ENCODE data around the gene POLE3.

DNA sequence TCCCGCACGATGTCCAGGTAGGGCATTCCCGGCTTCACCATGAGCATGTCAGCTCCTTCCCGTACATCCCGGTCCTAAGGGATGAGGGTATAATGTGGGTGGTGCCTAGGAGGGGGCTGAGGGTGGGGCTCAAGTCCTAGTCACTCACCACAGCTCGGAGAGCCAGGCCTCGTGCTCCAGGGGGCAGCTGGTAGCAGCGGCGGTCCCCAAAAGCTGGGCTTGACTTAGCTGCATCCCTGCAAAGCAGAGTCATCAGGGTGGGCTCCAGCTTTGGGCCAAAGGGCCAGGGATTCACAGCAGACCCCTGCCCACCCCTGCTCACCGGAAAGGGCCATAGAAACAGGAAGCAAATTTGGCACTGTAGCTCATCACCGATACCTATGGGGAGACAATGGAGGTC, 21.0 kb downstream of the POLE3 start:
- TF ChIP-seq EZH2 (IDR thresholded peaks at IDR 0.05; ENCODE audit: insufficient read depth, poor library complexity, severe bottlenecking) = no peak
- TF ChIP-seq EZH2phosphoT487 (IDR thresholded peaks at IDR 0.05; ENCODE audit: insufficient read depth, low read depth) = no peak
